Measurements from ENCODE around the gene LRRC3. TPM values are rescaled to one million over a fixed set of nuclear protein-coding genes. Genes with fewer than 3 reads are reported as not detected.

The LRRC3 gene
- total RNA-seq, 1 experiment from 2014 or later, result 0.48 TPM

GRCh38 chr21:44458971-44459711, 3.8 kb downstream of the LRRC3 start:
- H3K27ac ChIP-seq, result no peak overlapping the region
- no peaks in the 10 kb centered on the region for H4K20me1 ChIP-seq (ENCODE audit: insufficient read depth)
- no peaks in the 10 kb centered on the region for H3K9me3 ChIP-seq (ENCODE audit: insufficient read depth, low read depth)
- TF ChIP-seq EZH2 (IDR thresholded peaks at IDR 0.05; ENCODE audit: low read depth), result no peak
- TF ChIP-seq, protein P1, sequence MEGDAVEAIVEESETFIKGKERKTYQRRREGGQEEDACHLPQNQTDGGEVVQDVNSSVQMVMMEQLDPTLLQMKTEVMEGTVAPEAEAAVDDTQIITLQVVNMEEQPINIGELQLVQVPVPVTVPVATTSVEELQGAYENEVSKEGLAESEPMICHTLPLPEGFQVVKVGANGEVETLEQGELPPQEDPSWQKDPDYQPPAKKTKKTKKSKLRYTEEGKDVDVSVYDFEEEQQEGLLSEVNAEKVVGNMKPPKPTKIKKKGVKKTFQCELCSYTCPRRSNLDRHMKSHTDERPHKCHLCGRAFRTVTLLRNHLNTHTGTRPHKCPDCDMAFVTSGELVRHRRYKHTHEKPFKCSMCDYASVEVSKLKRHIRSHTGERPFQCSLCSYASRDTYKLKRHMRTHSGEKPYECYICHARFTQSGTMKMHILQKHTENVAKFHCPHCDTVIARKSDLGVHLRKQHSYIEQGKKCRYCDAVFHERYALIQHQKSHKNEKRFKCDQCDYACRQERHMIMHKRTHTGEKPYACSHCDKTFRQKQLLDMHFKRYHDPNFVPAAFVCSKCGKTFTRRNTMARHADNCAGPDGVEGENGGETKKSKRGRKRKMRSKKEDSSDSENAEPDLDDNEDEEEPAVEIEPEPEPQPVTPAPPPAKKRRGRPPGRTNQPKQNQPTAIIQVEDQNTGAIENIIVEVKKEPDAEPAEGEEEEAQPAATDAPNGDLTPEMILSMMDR (conservative IDR thresholded peaks at IDR 0.05), result no peak
- no peaks in the 10 kb centered on the region for H3K9me2 ChIP-seq (ENCODE audit: insufficient read depth)
- DNase-seq, result no peak
- ChIA-PET CTCF (no interaction called here), POLR2A (ENCODE audit: unreplicated experiment) (no interaction called here)
- no peak overlapping the region for H3K4me2 ChIP-seq
- intact Hi-C loops (cut with micrococcal nuclease; ENCODE audit: unreplicated experiment), result no loop called here
- peaks cover 14% of the 10 kb centered on the region for H3K27me3 ChIP-seq (ENCODE audit: insufficient read depth, low read depth)
- no peaks in the 10 kb centered on the region for H3K36me3 ChIP-seq (ENCODE audit: low read depth)
- H3K4me1 ChIP-seq (replicated peaks; ENCODE audit: insufficient read depth), result no peaks in the 10 kb centered on the region
- no peaks in the 10 kb centered on the region for H3K79me2 ChIP-seq (ENCODE audit: low read depth)
- no peak overlapping the region for H2AFZ ChIP-seq
- no TSS peak for BruUV-seq (replicated peaks)
- no peak overlapping the region for H3K4me3 ChIP-seq
- H3F3A ChIP-seq (ENCODE audit: insufficient read depth, low read depth), result no peaks in the 10 kb centered on the region

DNA sequence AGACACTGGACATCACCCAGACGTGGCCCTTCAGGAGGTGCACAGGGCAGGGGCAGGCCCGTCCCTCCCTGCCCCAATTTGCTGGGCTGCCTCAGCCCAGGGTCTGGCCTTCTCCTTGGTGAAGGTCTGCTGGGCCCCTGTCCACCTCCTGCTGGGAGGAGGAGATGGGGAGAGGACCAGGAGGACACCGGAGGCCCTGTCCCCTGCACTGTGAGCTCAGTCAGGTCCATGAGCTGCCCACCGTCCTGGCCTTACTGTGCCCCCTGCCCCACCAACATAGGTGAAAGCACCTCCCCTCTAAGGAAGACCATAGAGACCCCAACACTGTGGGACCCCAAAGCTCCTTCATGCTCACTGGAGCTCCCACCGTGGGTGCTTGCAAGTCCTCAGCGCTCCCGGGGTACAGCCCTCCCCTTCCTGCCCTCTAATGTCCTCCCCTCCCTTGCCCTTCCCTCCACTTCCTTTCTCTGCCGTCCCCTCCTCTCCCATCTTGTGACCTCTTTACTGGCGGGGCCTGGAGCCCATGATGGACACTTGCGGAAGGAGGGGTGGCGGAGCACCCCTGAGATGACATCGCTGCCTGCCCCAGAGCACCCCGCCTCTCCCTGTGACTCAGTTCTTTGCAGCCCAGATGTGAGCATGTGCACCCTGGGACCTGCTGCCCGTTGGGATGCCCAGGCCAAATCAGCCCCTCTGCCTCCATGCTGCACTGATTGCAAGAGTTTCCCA, 4.6 kb downstream of the LRRC3 start:
- H3F3A ChIP-seq (ENCODE audit: insufficient read depth, low read depth), result no peaks in the 10 kb centered on the region
- no peaks in the 10 kb centered on the region for H4K20me1 ChIP-seq (ENCODE audit: insufficient read depth)
- no TSS peak for BruUV-seq (replicated peaks)
- ChIA-PET CTCF (no interaction called here), POLR2A (ENCODE audit: unreplicated experiment) (no interaction called here)
- H3K9me3 ChIP-seq (ENCODE audit: insufficient read depth, low read depth), result no peaks in the 10 kb centered on the region
- H2AFZ ChIP-seq, result no peak overlapping the region
- TF ChIP-seq, protein P1 (conservative IDR thresholded peaks at IDR 0.05), result no peak
- no peak for TF ChIP-seq EZH2 (IDR thresholded peaks at IDR 0.05; ENCODE audit: low read depth)
- peaks cover 18% of the 10 kb centered on the region for H3K27me3 ChIP-seq (ENCODE audit: insufficient read depth, low read depth)
- no peak for DNase-seq
- H3K4me3 ChIP-seq, result no peak overlapping the region
- no peak overlapping the region for H3K4me2 ChIP-seq
- no peaks in the 10 kb centered on the region for H3K36me3 ChIP-seq (ENCODE audit: low read depth)
- intact Hi-C loops (cut with micrococcal nuclease; ENCODE audit: unreplicated experiment), result no loop called here
- H3K27ac ChIP-seq, result no peak overlapping the region
- H3K4me1 ChIP-seq (replicated peaks; ENCODE audit: insufficient read depth), result no peaks in the 10 kb centered on the region
- no peaks in the 10 kb centered on the region for H3K9me2 ChIP-seq (ENCODE audit: insufficient read depth)
- H3K79me2 ChIP-seq (ENCODE audit: low read depth), result no peaks in the 10 kb centered on the region

DNA sequence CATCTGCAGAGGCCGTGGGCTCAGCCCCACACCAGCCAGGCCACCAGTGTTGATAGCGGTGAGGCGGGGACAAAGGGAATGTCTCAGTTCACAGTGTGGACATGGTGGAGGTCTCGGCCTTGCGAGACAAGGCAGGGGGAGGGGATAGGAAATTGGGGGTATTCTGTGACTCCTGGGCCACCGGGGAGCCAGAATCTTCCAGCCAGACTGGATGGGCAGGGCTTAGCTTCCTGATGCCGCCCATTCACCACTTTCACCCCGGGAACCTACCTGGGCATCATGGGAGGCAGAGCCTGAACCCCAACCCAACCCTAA, 5.1 kb downstream of the LRRC3 start:
- no peaks in the 10 kb centered on the region for H3K36me3 ChIP-seq (ENCODE audit: low read depth)
- no peak overlapping the region for H2AFZ ChIP-seq
- TF ChIP-seq, protein P1 (conservative IDR thresholded peaks at IDR 0.05), result no peak
- TF ChIP-seq EZH2 (IDR thresholded peaks at IDR 0.05; ENCODE audit: low read depth), result no peak
- intact Hi-C loops (cut with micrococcal nuclease; ENCODE audit: unreplicated experiment), result no loop called here
- H3K9me3 ChIP-seq (ENCODE audit: insufficient read depth, low read depth), result no peaks in the 10 kb centered on the region
- H3K27ac ChIP-seq, result no peak overlapping the region
- H3K4me2 ChIP-seq, result no peak overlapping the region
- H3K79me2 ChIP-seq (ENCODE audit: low read depth), result no peaks in the 10 kb centered on the region
- H3K4me1 ChIP-seq (replicated peaks; ENCODE audit: insufficient read depth), result no peaks in the 10 kb centered on the region
- no peaks in the 10 kb centered on the region for H4K20me1 ChIP-seq (ENCODE audit: insufficient read depth)
- BruUV-seq (replicated peaks), result no TSS peak
- H3K9me2 ChIP-seq (ENCODE audit: insufficient read depth), result no peaks in the 10 kb centered on the region
- no peak for DNase-seq
- ChIA-PET POLR2A (ENCODE audit: unreplicated experiment) (no interaction called here), CTCF (no interaction called here)
- H3K4me3 ChIP-seq, result no peak overlapping the region
- H3F3A ChIP-seq (ENCODE audit: insufficient read depth, low read depth), result no peaks in the 10 kb centered on the region
- H3K27me3 ChIP-seq (ENCODE audit: insufficient read depth, low read depth), result peaks cover 22% of the 10 kb centered on the region
